Lower leg skin (tissue), 3 donors: ENCODE results near the gene ELMO3.

Source experiments
- POLR2A ChIP-seq, 2 donors: fragments of 450-650 bp; IDR thresholded peaks; one replicate each; pipeline ENCODE4 v1.6.1; 2016 to 2017; ENCODE audit warnings: antibody characterized with exemption in 2 of 2, mild to moderate bottlenecking in 1 of 2, moderate library complexity in 1 of 2
- TF ChIP-seq, protein P1 (sequence below), 3 donors: fragments of 450-650 bp; IDR thresholded peaks; one replicate each; pipeline ENCODE4 v1.5.1; 2016; ENCODE audit warnings: antibody characterized with exemption in 3 of 3, mild to moderate bottlenecking in 3 of 3, moderate library complexity in 2 of 3

DNA sequence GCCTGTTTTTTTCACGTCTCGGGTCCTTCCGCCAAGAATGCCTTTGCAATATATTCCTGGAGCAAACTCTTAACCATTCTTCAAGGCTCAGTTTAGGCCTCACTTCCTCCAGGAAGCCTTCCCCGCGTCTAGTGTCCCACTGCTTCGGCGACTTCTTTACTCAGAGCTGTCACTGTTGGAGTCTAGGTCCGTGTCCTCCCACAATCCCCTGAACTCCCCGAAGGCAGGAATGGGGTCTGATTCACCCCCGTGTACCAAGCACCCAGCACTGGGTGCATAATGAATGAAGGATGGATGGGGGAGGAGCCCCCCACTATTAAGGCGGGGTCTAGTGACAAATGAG lies 15.7 kb upstream of the ELMO3 start:
- TF ChIP-seq, protein P1, sequence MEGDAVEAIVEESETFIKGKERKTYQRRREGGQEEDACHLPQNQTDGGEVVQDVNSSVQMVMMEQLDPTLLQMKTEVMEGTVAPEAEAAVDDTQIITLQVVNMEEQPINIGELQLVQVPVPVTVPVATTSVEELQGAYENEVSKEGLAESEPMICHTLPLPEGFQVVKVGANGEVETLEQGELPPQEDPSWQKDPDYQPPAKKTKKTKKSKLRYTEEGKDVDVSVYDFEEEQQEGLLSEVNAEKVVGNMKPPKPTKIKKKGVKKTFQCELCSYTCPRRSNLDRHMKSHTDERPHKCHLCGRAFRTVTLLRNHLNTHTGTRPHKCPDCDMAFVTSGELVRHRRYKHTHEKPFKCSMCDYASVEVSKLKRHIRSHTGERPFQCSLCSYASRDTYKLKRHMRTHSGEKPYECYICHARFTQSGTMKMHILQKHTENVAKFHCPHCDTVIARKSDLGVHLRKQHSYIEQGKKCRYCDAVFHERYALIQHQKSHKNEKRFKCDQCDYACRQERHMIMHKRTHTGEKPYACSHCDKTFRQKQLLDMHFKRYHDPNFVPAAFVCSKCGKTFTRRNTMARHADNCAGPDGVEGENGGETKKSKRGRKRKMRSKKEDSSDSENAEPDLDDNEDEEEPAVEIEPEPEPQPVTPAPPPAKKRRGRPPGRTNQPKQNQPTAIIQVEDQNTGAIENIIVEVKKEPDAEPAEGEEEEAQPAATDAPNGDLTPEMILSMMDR (IDR thresholded peaks at IDR 0.05), result no peak
- TF ChIP-seq POLR2A (IDR thresholded peaks at IDR 0.05), result no peak
